Measurements from ENCODE around the gene PPM1G.

The PPM1G gene

GRCh38 chr2:27442920-27443282 is 33.5 kb upstream of the PPM1G start:
- TF ChIP-seq, protein P1, sequence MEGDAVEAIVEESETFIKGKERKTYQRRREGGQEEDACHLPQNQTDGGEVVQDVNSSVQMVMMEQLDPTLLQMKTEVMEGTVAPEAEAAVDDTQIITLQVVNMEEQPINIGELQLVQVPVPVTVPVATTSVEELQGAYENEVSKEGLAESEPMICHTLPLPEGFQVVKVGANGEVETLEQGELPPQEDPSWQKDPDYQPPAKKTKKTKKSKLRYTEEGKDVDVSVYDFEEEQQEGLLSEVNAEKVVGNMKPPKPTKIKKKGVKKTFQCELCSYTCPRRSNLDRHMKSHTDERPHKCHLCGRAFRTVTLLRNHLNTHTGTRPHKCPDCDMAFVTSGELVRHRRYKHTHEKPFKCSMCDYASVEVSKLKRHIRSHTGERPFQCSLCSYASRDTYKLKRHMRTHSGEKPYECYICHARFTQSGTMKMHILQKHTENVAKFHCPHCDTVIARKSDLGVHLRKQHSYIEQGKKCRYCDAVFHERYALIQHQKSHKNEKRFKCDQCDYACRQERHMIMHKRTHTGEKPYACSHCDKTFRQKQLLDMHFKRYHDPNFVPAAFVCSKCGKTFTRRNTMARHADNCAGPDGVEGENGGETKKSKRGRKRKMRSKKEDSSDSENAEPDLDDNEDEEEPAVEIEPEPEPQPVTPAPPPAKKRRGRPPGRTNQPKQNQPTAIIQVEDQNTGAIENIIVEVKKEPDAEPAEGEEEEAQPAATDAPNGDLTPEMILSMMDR (IDR thresholded peaks at IDR 0.05; ENCODE audit: low read depth, low read length): no peak
- H3K4me3 ChIP-seq (ENCODE audit: low read depth, low read length): no peak overlapping the region

DNA sequence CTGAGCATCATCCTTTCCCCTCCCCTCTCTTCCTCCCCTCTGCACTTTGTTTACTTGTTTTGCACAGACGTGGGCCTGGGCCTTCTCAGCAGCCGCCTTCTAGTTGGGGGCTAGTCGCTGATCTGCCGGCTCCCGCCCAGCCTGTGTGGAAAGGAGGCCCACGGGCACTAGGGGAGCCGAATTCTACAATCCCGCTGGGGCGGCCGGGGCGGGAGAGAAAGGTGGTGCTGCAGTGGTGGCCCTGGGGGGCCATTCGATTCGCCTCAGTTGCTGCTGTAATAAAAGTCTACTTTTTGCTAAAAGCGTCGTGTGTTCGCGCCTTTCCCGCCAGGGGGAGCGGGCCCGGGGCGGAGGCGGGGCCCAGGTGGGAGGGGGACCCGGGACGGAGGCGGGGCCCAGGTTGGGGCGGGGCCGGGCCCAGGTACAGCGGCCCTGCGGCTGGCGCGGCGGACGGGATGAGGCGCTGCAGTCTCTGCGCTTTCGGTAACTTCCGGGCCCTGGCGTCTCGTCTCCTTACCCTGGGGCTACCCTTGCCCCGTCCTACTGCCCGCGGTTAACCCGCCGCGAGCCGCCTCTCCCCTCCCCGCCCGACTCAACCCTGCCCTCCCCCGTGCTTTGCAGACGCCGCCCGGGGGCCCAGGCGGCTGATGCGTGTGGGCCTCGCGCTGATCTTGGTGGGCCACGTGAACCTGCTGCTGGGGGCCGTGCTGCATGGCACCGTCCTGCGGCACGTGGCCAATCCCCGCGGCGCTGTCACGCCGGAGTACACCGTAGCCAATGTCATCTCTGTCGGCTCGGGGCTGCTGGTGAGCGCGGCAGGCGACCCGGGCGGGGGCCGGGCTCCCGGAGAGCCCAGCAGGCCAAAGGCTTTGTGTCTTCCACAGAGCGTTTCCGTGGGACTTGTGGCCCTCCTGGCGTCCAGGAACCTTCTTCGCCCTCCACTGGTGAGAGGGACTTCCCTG is 32.8 kb upstream of the PPM1G start, which contains the start of gene KRTCAP3:
TSS of gene KRTCAP3 (plus strand) at position 424 of the 962 bp plus-strand sequence. CDS start at position 456, 32 bp downstream.
- TF ChIP-seq, protein P1 (IDR thresholded peaks at IDR 0.05; ENCODE audit: low read depth, low read length): no peak
- no peak within 1 kb of the TSS for H3K4me3 ChIP-seq (ENCODE audit: low read depth, low read length)

DNA sequence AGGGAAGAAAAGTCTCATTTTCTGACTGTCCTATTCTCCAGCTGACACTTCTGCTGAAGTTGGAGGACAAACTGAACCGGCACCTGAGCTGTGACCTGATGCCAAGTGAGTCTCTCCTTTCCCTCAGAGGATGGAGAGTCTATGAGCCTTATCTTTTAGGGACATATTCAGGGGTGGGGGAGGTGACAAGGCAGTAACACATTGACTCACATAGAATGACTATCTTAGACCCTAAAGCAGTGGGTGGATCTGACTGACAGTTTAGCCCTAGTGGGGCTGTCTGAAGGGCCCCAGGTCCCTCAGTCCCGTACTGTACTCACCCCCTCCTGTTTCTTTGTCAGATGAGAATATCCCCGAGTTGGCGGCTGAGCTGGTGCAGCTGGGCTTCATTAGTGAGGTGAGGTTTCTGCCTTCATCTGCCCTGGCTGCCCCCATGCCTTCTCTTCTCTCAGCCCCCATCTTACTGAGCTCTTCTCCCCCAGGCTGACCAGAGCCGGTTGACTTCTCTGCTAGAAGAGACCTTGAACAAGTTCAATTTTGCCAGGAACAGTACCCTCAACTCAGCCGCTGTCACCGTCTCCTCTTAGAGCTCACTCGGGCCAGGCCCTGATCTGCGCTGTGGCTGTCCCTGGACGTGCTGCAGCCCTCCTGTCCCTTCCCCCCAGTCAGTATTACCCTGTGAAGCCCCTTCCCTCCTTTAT is 32.0 kb upstream of the PPM1G start:
- TF ChIP-seq, protein P1 (IDR thresholded peaks at IDR 0.05; ENCODE audit: low read depth, low read length): no peak
- no peak overlapping the region for H3K4me3 ChIP-seq (ENCODE audit: low read depth, low read length)

DNA sequence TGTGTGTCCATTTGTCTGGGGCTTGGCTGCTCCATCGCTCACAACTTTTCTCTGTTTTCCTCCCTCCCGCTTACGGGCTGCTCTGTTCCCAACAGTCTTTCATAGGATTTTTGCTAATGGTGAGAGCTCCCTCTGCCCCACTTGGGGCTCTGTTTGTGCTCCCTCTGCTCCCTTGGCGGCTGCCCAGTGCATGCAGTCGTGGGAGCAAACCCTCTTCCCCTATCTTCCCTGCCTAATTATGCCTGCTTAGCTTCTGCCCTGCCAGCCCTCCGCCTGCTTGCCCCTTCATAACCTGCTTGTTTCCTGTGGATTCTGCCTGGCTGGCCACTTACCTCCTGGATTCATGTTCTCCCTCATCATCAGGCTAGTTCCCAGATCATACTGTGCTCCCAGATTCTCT is 26.2 kb upstream of the PPM1G start:
- no peak overlapping the region for H3K4me3 ChIP-seq (ENCODE audit: low read depth, low read length)
- TF ChIP-seq, protein P1 (IDR thresholded peaks at IDR 0.05; ENCODE audit: low read depth, low read length): no peak

- no peak overlapping the region for H3K4me3 ChIP-seq (ENCODE audit: low read depth, low read length)
- TF ChIP-seq, protein P1 (IDR thresholded peaks at IDR 0.05; ENCODE audit: low read depth, low read length): no peak
Measured at GRCh38 chr2:27431395-27431794, 22.0 kb upstream of the PPM1G start.

- H3K4me3 ChIP-seq (ENCODE audit: low read depth, low read length): peak overlapping the region; percentile 89
- TF ChIP-seq, protein P1 (IDR thresholded peaks at IDR 0.05; ENCODE audit: low read depth, low read length): no peak
Measured at GRCh38 chr2:27428978-27429541, 19.7 kb upstream of the PPM1G start.
